ENCODE data around the gene BSND. TPM values are rescaled to one million over a fixed set of nuclear protein-coding genes. Genes with fewer than 3 reads are reported as not detected.

Gene BSND
- total RNA-seq (0.23 TPM in 1 of 2 replicates, not detected in the other), polyA plus RNA-seq (0.18 and 0.21 TPM in 2 replicates)

GRCh38 chr1:54998677-54999076 lies at the start of gene BSND:
Gene BSND (plus strand): TSS chr1:54998933. CDS start chr1:54999187, 254 bp downstream.
- TF ChIP-seq EZH2 (IDR thresholded peaks at IDR 0.05; ENCODE audit: borderline replicate concordance): no peak
- TF ChIP-seq, protein P1, sequence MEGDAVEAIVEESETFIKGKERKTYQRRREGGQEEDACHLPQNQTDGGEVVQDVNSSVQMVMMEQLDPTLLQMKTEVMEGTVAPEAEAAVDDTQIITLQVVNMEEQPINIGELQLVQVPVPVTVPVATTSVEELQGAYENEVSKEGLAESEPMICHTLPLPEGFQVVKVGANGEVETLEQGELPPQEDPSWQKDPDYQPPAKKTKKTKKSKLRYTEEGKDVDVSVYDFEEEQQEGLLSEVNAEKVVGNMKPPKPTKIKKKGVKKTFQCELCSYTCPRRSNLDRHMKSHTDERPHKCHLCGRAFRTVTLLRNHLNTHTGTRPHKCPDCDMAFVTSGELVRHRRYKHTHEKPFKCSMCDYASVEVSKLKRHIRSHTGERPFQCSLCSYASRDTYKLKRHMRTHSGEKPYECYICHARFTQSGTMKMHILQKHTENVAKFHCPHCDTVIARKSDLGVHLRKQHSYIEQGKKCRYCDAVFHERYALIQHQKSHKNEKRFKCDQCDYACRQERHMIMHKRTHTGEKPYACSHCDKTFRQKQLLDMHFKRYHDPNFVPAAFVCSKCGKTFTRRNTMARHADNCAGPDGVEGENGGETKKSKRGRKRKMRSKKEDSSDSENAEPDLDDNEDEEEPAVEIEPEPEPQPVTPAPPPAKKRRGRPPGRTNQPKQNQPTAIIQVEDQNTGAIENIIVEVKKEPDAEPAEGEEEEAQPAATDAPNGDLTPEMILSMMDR (IDR thresholded peaks at IDR 0.05; ENCODE audit: poor library complexity): no peak
- TF ChIP-seq EZH2phosphoT487 (IDR thresholded peaks at IDR 0.05; ENCODE audit: low read depth, severe bottlenecking, unreplicated experiment): no peak

DNA sequence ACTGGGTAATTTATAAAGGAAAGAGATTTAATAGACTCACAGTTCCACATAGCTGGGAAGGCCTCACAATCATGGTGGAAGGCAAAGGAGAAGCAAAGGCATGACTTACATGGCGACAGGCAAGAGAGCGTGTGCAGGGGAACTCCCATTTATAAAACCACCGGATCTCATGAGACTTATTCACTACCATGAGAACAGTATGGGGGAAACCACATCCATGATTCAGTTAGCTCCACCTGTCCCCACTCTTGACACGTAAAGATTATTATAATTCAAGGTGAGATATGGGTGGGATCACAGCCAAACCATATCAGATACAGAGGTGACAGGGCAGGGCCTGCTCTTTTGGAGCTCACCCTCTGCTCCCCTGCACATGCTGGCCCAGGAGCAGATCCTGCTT lies 49.7 kb upstream of the BSND start:
- 95% methylated on average over 4 of the region's 4 CpGs for WGBS (ENCODE audit: low lambda C conversion rate, missing lambda C conversion rate)
- Histone ChIP-seq H3K9me2 (replicated peaks; ENCODE audit: insufficient read depth) (no peaks in the 10 kb centered on the region), H3K4me1 (ENCODE audit: insufficient read depth) (peaks cover 4% of the 10 kb centered on the region), H3K36me3 (replicated peaks; ENCODE audit: insufficient read depth, low read depth) (no peaks in the 10 kb centered on the region), H3K27ac (no peak overlapping the region), H3K4me2 (no peak overlapping the region), H2AFZ (no peak overlapping the region), H4K20me1 (ENCODE audit: insufficient read depth, poor library complexity, severe bottlenecking) (no peaks in the 10 kb centered on the region), H3K27me3 (no peaks in the 10 kb centered on the region), H3K9me3 (ENCODE audit: low read depth) (no peaks in the 10 kb centered on the region), H3K79me2 (no peaks in the 10 kb centered on the region), H3K4me3 (no peak overlapping the region)
- no peak for TF ChIP-seq EZH2phosphoT487 (IDR thresholded peaks at IDR 0.05; ENCODE audit: low read depth, severe bottlenecking, unreplicated experiment)
- TF ChIP-seq, protein P1 (IDR thresholded peaks at IDR 0.05; ENCODE audit: poor library complexity): no peak
- DNase-seq (ENCODE audit: low spot score): no peak

More at GRCh38 chr1:54998677-54999076, at the start of gene BSND:
- H3K36me3 ChIP-seq (replicated peaks; ENCODE audit: insufficient read depth, low read depth): no peaks in the 10 kb centered on the region
- no peak within 1 kb of the TSS for H3K27ac ChIP-seq
- H3K79me2 ChIP-seq: no peaks in the 10 kb centered on the region
- no peak for DNase-seq (ENCODE audit: low spot score)
- 71% methylated on average over 7 of the region's 7 CpGs for WGBS (ENCODE audit: low lambda C conversion rate, missing lambda C conversion rate)
- H4K20me1 ChIP-seq (ENCODE audit: insufficient read depth, poor library complexity, severe bottlenecking): no peaks in the 10 kb centered on the region
- H3K9me3 ChIP-seq (ENCODE audit: low read depth): no peaks in the 10 kb centered on the region
- H3K4me1 ChIP-seq (ENCODE audit: insufficient read depth): peaks cover 6% of the 10 kb centered on the region
- H3K9me2 ChIP-seq (replicated peaks; ENCODE audit: insufficient read depth): no peaks in the 10 kb centered on the region
- H3K27me3 ChIP-seq: peaks cover 29% of the 10 kb centered on the region
- no peak within 1 kb of the TSS for H2AFZ ChIP-seq
- no peak within 1 kb of the TSS for H3K4me3 ChIP-seq
- H3K4me2 ChIP-seq: no peak within 1 kb of the TSS

DNA sequence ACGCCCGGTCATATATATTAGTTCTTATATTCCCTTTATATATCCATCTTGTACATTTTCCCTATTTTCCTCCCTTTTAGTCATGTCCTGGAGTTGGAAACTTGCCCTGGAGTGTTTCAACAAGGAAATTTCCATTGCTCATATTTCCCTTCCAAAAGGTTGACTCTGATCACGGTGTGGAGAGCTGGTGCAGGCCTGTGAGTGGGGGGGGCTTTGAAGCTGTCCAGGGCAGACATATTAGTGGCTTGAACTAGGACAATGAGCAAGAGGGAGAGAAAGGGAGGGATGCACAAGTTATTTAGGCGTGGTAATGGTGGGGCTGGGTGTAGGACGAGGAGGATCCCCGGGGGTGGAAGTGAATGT lies 48.7 kb upstream of the BSND start:
- WGBS (ENCODE audit: low lambda C conversion rate, missing lambda C conversion rate): 67% methylated on average over 6 of the region's 6 CpGs
- peak overlapping the region; percentile 81 for H2AFZ ChIP-seq
- H3K36me3 ChIP-seq (replicated peaks; ENCODE audit: insufficient read depth, low read depth): no peaks in the 10 kb centered on the region
- H4K20me1 ChIP-seq (ENCODE audit: insufficient read depth, poor library complexity, severe bottlenecking): no peaks in the 10 kb centered on the region
- H3K9me2 ChIP-seq (replicated peaks; ENCODE audit: insufficient read depth): no peaks in the 10 kb centered on the region
- no peaks in the 10 kb centered on the region for H3K9me3 ChIP-seq (ENCODE audit: low read depth)
- TF ChIP-seq, protein P1 (IDR thresholded peaks at IDR 0.05; ENCODE audit: poor library complexity): no peak
- TF ChIP-seq EZH2phosphoT487 (IDR thresholded peaks at IDR 0.05; ENCODE audit: low read depth, severe bottlenecking, unreplicated experiment): no peak
- TF ChIP-seq EZH2 (IDR thresholded peaks at IDR 0.05; ENCODE audit: borderline replicate concordance): no peak
- H3K4me1 ChIP-seq (ENCODE audit: insufficient read depth): peaks cover 4% of the 10 kb centered on the region
- no peaks in the 10 kb centered on the region for H3K27me3 ChIP-seq
- H3K4me2 ChIP-seq: no peak overlapping the region
- H3K4me3 ChIP-seq: no peak overlapping the region
- no peak for DNase-seq (ENCODE audit: low spot score)
- H3K27ac ChIP-seq: no peak overlapping the region
- no peaks in the 10 kb centered on the region for H3K79me2 ChIP-seq
